K562 (cell line): ENCODE data around the gene KIF1A.

ENCODE experiments used
- CCAR2 ChIP-seq: fragments of 200-400 bp; formaldehyde crosslinking; IDR thresholded peaks from 2 replicates; pipeline ENCODE4 v1.6.1; 2017; ENCODE audit warnings: mild to moderate bottlenecking, low read depth, low read length
- CREBBP ChIP-seq: IDR thresholded peaks from one replicate; pipeline ENCODE4 v1.6.1; 2012; ENCODE audit warnings: low read depth, mild to moderate bottlenecking, control low read depth, inconsistent platforms, low read length
- CTBP1 ChIP-seq: fragments of 450-650 bp; IDR thresholded peaks from 2 replicates; pipeline ENCODE4 v1.6.1; 2016; ENCODE audit warnings: borderline replicate concordance
- CTCF ChIP-seq, 3 experiments: IDR thresholded peaks in 2 of 3; conservative IDR thresholded peaks in 1 of 3; 2 replicates each; pipeline ENCODE4 v1.5.1; 2011 to 2012; ENCODE audit warnings: low read length in 3 of 3, mild to moderate bottlenecking in 3 of 3, control low read depth in 2 of 3, improper control_type of control experiment in 1 of 3, inconsistent platforms in 1 of 3, low read depth in 1 of 3, mixed read lengths in 1 of 3, moderate library complexity in 1 of 3; ENCODE audit not compliant: insufficient read depth in 2 of 3
- GATA2 ChIP-seq: sonication (generic); formaldehyde crosslinking; IDR thresholded peaks from 2 replicates; pipeline ENCODE4 v1.4.0; 2020; ENCODE audit warnings: mild to moderate bottlenecking, missing genetic modification reagents
- GTF2E2 ChIP-seq: fragments of 200-800 bp; sonication (Bioruptor generic); IDR thresholded peaks from 2 replicates; pipeline ENCODE4 v1.6.1; 2016; ENCODE audit warnings: missing genetic modification characterization, missing compliant biosample characterization
- ZBTB49 ChIP-seq: sonication (generic); formaldehyde crosslinking; IDR thresholded peaks from 2 replicates; pipeline ENCODE4 v1.8.0; 2022; ENCODE audit warnings: missing genetic modification reagents, mild to moderate bottlenecking, borderline replicate concordance
- TF ChIP-seq, protein P1 (sequence below): sonication (generic); formaldehyde crosslinking; IDR thresholded peaks from 2 replicates; pipeline ENCODE4 v1.9.0; 2022; ENCODE audit warnings: mild to moderate bottlenecking, missing genetic modification reagents
- TF ChIP-seq, protein P2 (sequence below): IDR thresholded peaks from 2 replicates; pipeline ENCODE4 v1.6.1; 2016; ENCODE audit warnings: missing genetic modification characterization, missing compliant biosample characterization

DNA sequence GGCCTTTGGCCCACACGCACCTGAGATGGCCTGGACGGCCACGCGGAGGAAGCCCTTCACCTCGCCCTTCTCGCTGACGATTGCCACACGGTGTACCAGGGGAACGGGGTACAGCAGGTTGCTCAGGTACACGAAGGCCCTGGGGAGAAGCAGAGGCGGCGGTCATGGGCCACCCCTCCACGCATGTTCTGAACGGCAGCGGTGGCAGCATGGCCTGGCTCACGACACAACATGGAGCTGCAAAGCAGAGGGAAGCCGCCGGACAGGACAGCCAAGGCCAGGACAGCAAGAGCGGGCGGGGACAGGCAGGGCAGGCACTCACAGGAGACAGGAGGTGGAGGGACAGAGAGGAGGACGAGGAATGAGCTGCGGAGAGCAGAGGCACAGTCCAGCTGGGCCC, 69.6 kb downstream of the KIF1A start:
- no peak for TF ChIP-seq CCAR2
- TF ChIP-seq CTCF (IDR thresholded peaks at IDR 0.05 in 2 of 3, conservative IDR thresholded peaks at IDR 0.05 in 1 of 3; ENCODE audit: insufficient read depth in 2 of 3, low read depth in 1 of 3, low read length in 3 of 3), result no peak
- TF ChIP-seq GATA2 (CRISPR knock-in tag), result no peak
- no peak for TF ChIP-seq CTBP1
- TF ChIP-seq, protein P1, sequence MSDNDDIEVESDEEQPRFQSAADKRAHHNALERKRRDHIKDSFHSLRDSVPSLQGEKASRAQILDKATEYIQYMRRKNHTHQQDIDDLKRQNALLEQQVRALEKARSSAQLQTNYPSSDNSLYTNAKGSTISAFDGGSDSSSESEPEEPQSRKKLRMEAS (CRISPR knock-in tag), result no peak
- TF ChIP-seq, protein P2, sequence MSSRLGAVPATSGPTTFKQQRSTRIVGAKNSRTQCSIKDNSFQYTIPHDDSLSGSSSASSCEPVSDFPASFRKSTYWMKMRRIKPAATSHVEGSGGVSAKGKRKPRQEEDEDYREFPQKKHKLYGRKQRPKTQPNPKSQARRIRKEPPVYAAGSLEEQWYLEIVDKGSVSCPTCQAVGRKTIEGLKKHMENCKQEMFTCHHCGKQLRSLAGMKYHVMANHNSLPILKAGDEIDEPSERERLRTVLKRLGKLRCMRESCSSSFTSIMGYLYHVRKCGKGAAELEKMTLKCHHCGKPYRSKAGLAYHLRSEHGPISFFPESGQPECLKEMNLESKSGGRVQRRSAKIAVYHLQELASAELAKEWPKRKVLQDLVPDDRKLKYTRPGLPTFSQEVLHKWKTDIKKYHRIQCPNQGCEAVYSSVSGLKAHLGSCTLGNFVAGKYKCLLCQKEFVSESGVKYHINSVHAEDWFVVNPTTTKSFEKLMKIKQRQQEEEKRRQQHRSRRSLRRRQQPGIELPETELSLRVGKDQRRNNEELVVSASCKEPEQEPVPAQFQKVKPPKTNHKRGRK, result no peak
- no peak for TF ChIP-seq ZBTB49 (CRISPR knock-in tag)
- TF ChIP-seq GTF2E2 (tag), result no peak
- TF ChIP-seq CREBBP, result no peak
